Sigmoid colon (tissue), 4 donors: ENCODE data around the gene MFRP.

Experiments
- CTCF ChIP-seq, 4 experiments: fragments of 450-650 bp in 3 of 4; fragments of 200-600 bp in 1 of 4; IDR thresholded peaks; one replicate each; pipeline ENCODE4 v1.5.1; 2016 to 2019; ENCODE audit warnings: antibody characterized with exemption in 4 of 4, mild to moderate bottlenecking in 3 of 4, moderate library complexity in 2 of 4
- POLR2A ChIP-seq, 2 donors: fragments of 450-650 bp; IDR thresholded peaks; one replicate each; pipeline ENCODE4 v1.6.1; 2016; ENCODE audit warnings: antibody characterized with exemption in 2 of 2, mild to moderate bottlenecking in 2 of 2, moderate library complexity in 2 of 2
- POLR2AphosphoS5 ChIP-seq, 4 donors: sonication (generic); formaldehyde crosslinking; IDR thresholded peaks; one replicate each; pipeline ENCODE4 v1.6.1; 2017; ENCODE audit warnings: antibody characterized with exemption in 4 of 4

- TF ChIP-seq POLR2AphosphoS5 (IDR thresholded peaks at IDR 0.05) (no peak), CTCF (IDR thresholded peaks at IDR 0.05) (no peak), POLR2A (IDR thresholded peaks at IDR 0.05) (no peak)
Observed at GRCh38 chr11:119384332-119384731, 37.8 kb upstream of the MFRP start.
